CD4-positive, alpha-beta memory T cell (primary cell): ENCODE measurements around the gene FERD3L. TPM values are rescaled to one million over a fixed set of nuclear protein-coding genes. Genes with fewer than 3 reads are reported as not detected.

ENCODE experiments used
- CTCF ChIA-PET: fragments of 350-600 bp; sonication (Branson Sonifier 250); formaldehyde crosslinking; loops from one replicate; lab custom pipeline; 2021; ENCODE audit warnings: inconsistent platforms; ENCODE audit not compliant: partially characterized antibody; lab: Charles Lee
- POLR2A ChIA-PET: fragments of 350-600 bp; sonication (Branson Sonifier 250); formaldehyde crosslinking; loops from one replicate; lab custom pipeline; 2021; ENCODE audit not compliant: partially characterized antibody; lab: Charles Lee
- DNase-seq, 5 donors: peaks; one replicate each; pipeline versions ENCODE4 v3.0.0 to v3.0.0-alpha.2; 2020 to 2022; ENCODE audit warnings: mixed read lengths in 1 of 5
- H3K27ac ChIP-seq: one replicate; pipeline ENCODE4 v1.7.0; 2013; ENCODE audit warnings: low read depth, low read length
- H3K27me3 ChIP-seq: 2 replicates; pipeline ENCODE4 v1.7.0; 2013; ENCODE audit warnings: mild to moderate bottlenecking, low read length, moderate library complexity; ENCODE audit not compliant: insufficient read depth
- H3K36me3 ChIP-seq: 2 replicates; pipeline ENCODE4 v1.7.0; 2013; ENCODE audit warnings: mild to moderate bottlenecking, low read length, moderate library complexity; ENCODE audit not compliant: insufficient read depth
- H3K4me1 ChIP-seq: 2 replicates; pipeline ENCODE4 v1.7.0; 2013; ENCODE audit warnings: mild to moderate bottlenecking, low read length, moderate library complexity; ENCODE audit not compliant: insufficient read depth
- H3K4me3 ChIP-seq, 2 donors: one replicate each; pipeline ENCODE4 v1.7.0; 2013; ENCODE audit warnings: low read length in 2 of 2, mild to moderate bottlenecking in 1 of 2
- H3K9me3 ChIP-seq, 2 donors: one replicate each; pipeline ENCODE4 v1.7.0; 2013; ENCODE audit warnings: low read length in 2 of 2, control low read depth in 1 of 2; ENCODE audit not compliant: control insufficient read depth in 1 of 2
- H3K27ac Mint-ChIP-seq, 7 donors: one replicate each; pipeline ENCODE4 v1.8.0; 2020 to 2021; ENCODE audit warnings: mixed read lengths in 7 of 7, mild to moderate bottlenecking in 6 of 7, inconsistent platforms in 3 of 7, moderate library complexity in 3 of 7
- H3K27me3 Mint-ChIP-seq, 2 donors: one replicate each; pipeline ENCODE4 v1.8.0; 2020 to 2021; ENCODE audit warnings: mixed read lengths in 2 of 2
- H3K36me3 Mint-ChIP-seq, 2 donors: one replicate each; pipeline ENCODE4 v1.8.0; 2020 to 2021; ENCODE audit warnings: mixed read lengths in 2 of 2, inconsistent platforms in 1 of 2, mild to moderate bottlenecking in 1 of 2
- H3K4me1 Mint-ChIP-seq, 4 donors: one replicate each; pipeline ENCODE4 v1.8.0; 2020 to 2021; ENCODE audit warnings: mixed read lengths in 4 of 4, mild to moderate bottlenecking in 1 of 4
- H3K4me3 Mint-ChIP-seq, 8 donors: one replicate each; pipeline ENCODE4 v1.8.0; 2020 to 2021; ENCODE audit warnings: mixed read lengths in 8 of 8, mild to moderate bottlenecking in 7 of 8, moderate library complexity in 6 of 8, inconsistent platforms in 3 of 8
- H3K9me3 Mint-ChIP-seq, 8 donors: one replicate each; pipeline ENCODE4 v1.8.0; 2020 to 2021; ENCODE audit warnings: mixed read lengths in 8 of 8, mild to moderate bottlenecking in 5 of 8, inconsistent platforms in 3 of 8, moderate library complexity in 1 of 8
- intact Hi-C: fragments of 100-400 bp; cut with micrococcal nuclease; formaldehyde crosslinking; loops from one replicate; pipeline ENCODE4 v1.15.1; 2023
- polyA plus RNA-seq, 2 donors: library from polyadenylated mRNA; unstranded; fragments of 300-500 nt; fragmentation: Illumina TruSeq; gene quantifications; one replicate each; pipeline ENCODE4 v1.2.3, GENCODE V29; 2021
- total RNA-seq, 2 experiments: library from RNA; stranded (reverse); gene quantifications; one replicate each; pipeline ENCODE4 v1.2.3, GENCODE V29; 2021

The FERD3L gene
- total and polyA plus RNA-seq, 4 experiments from 2014 or later = not detected

DNA sequence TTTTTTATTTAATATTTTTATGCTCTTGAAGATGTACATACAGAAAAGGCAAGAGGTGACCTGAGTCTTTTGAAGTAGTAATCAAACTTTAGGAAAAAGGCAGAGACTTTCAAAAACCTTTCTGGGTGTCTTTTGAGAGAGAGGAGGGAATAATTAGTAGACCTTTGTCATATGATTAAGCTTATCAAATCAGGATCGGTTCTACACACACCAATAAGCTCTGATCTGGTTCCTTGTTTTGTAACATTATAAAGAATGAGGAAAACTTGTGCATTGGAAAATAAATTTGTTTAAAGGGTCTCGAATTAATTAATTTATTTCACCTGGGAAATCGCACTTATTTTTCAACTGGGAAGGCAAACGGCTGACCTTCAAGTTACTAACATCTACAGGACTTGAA lies 39.7 kb downstream of the FERD3L start:
- intact Hi-C loops = no loop called here

DNA sequence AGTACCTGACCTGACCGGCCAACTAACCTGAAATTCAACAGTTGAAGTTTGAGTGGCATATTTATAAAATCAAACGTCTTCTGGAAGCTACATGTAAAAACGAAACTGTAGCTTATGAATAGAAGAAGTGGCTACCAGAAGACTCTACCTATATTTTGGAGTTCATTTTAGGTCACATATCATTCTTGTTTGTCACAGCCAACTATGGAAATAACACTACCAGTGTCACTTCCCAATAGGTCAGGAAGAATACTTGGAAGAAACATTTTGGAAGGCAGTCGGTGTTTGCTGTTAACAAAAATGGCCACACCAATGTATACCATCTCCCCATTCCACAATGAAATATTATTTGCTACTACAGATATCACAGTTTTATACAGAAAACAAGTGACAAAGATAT lies 40.4 kb downstream of the FERD3L start:
- H3K27ac Mint-ChIP-seq = no peak overlapping the region

More for the DNA sequence above, 39.7 kb downstream of the FERD3L start:
- Histone ChIP-seq H3K36me3 (no peaks in the 10 kb centered on the region), H3K9me3 (peaks cover 0 to 3% of the 10 kb centered on the region in 2 donors), H3K4me1 (no peaks in the 10 kb centered on the region), H3K27ac (no peak overlapping the region), H3K4me3 (no peak overlapping the region), H3K27me3 (peaks cover 23% of the 10 kb centered on the region)
- peaks cover 0 to 4% (median 0%) of the 10 kb centered on the region in 4 donors for H3K4me1 Mint-ChIP-seq
- peaks cover 49 to 53% of the 10 kb centered on the region in 2 donors for H3K27me3 Mint-ChIP-seq
- H3K36me3 Mint-ChIP-seq = peaks cover 1 to 4% of the 10 kb centered on the region in 2 donors
- peaks cover 0 to 33% (median 19%) of the 10 kb centered on the region in 8 donors for H3K9me3 Mint-ChIP-seq
- ChIA-PET CTCF (no interaction called here), POLR2A (no interaction called here)
- DNase-seq = no peak
- H3K4me3 Mint-ChIP-seq = no peak overlapping the region
- no peak overlapping the region for H3K27ac Mint-ChIP-seq

DNA sequence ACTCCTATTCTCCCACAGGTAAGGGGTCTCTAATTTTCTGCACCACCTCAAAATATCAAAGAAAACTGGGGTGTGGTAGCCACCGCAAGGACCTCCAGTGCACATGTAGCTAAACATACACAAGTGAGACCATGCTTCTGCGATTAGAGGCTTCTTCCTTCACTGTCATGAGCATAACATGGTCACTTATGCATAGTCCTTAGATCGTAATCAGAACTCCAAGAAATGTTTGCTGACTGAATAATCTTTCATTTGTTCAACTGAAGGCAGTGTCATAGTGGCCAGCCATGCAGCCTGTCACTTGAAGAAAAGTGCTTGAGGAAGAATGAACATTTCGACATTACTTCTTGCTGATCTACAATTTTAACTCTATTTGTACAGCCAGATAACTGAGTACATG lies 42.3 kb downstream of the FERD3L start:
- H3K4me1 Mint-ChIP-seq = peaks cover 0 to 4% (median 0%) of the 10 kb centered on the region in 4 donors
- Histone ChIP-seq H3K4me1 (no peaks in the 10 kb centered on the region), H3K36me3 (no peaks in the 10 kb centered on the region), H3K4me3 (no peak overlapping the region), H3K9me3 (peaks cover 0 to 3% of the 10 kb centered on the region in 2 donors), H3K27ac (no peak overlapping the region), H3K27me3 (peaks cover 14% of the 10 kb centered on the region)
- ChIA-PET CTCF (no interaction called here), POLR2A (no interaction called here)
- no peak overlapping the region for H3K4me3 Mint-ChIP-seq
- H3K36me3 Mint-ChIP-seq = peaks cover 0 to 1% of the 10 kb centered on the region in 2 donors
- intact Hi-C loops = no loop called here
- peaks cover 28 to 32% of the 10 kb centered on the region in 2 donors for H3K27me3 Mint-ChIP-seq
- peaks cover 0 to 25% (median 8%) of the 10 kb centered on the region in 8 donors for H3K9me3 Mint-ChIP-seq
- no peak for DNase-seq
- no peak overlapping the region for H3K27ac Mint-ChIP-seq

More for the DNA sequence above, 40.4 kb downstream of the FERD3L start:
- ChIA-PET POLR2A (no interaction called here), CTCF (no interaction called here)
- Histone ChIP-seq H3K27me3 (peaks cover 20% of the 10 kb centered on the region), H3K9me3 (peaks cover 0 to 3% of the 10 kb centered on the region in 2 donors), H3K4me3 (no peak overlapping the region), H3K27ac (no peak overlapping the region), H3K4me1 (no peaks in the 10 kb centered on the region), H3K36me3 (no peaks in the 10 kb centered on the region)
- Mint-ChIP-seq H3K27me3 (peaks cover 45 to 48% of the 10 kb centered on the region in 2 donors), H3K4me3 (no peak overlapping the region), H3K4me1 (peaks cover 0 to 4% (median 0%) of the 10 kb centered on the region in 4 donors), H3K9me3 (peaks cover 0 to 30% (median 17%) of the 10 kb centered on the region in 8 donors), H3K36me3 (peaks cover 1 to 4% of the 10 kb centered on the region in 2 donors)
- intact Hi-C loops = no loop called here
- no peak for DNase-seq

DNA sequence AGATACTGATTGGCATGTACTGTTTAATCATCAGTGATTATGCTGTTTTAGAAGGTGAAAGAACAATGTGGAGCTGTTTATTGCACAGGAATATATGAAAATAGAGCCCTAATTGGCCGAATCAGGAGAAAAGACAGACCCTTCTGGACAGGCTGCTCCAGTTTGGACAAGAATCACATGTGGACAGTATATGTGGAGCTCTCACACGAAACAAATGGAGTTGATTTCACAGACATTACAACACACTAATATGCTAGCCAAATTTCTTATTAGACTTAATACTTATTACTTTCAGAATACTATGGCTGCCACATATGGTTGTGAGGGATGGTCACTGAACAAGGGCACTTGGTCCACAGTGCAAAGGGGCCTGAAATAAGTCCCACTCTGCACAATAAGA lies 43.3 kb downstream of the FERD3L start:
- intact Hi-C loops = no loop called here
- H3K4me1 Mint-ChIP-seq = no peaks in the 10 kb centered on the region
- H3K36me3 Mint-ChIP-seq = peaks cover 0 to 1% of the 10 kb centered on the region in 2 donors

DNA sequence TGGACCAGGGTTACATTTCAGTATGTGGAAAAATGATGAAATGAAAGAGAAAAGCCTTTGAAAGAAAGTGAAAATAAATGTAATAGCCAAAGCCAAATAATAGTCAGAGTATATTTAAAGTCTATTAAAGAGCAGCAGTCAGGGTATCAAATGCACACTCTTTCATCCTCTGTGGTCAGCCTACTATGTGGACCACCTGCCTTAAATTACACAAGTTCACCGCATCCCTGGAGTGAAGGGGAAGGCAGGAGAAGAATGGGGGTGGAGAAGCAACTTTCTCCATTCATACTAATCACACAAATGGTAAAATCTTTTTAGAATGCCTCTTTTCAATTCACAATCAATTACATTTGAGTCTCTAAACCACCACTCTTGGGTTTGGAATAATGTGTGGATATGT lies 43.7 kb downstream of the FERD3L start:
- Mint-ChIP-seq H3K4me3 (no peak overlapping the region), H3K9me3 (peaks cover 0 to 25% (median 5%) of the 10 kb centered on the region in 8 donors), H3K4me1 (no peaks in the 10 kb centered on the region), H3K36me3 (peaks cover 0 to 1% of the 10 kb centered on the region in 2 donors), H3K27me3 (peaks cover 21% of the 10 kb centered on the region in 2 donors), H3K27ac (no peak overlapping the region)
- Histone ChIP-seq H3K9me3 (peaks cover 0 to 3% of the 10 kb centered on the region in 2 donors), H3K27ac (no peak overlapping the region), H3K4me3 (no peak overlapping the region), H3K27me3 (peaks cover 6% of the 10 kb centered on the region), H3K36me3 (no peaks in the 10 kb centered on the region), H3K4me1 (no peaks in the 10 kb centered on the region)
- ChIA-PET POLR2A (no interaction called here), CTCF (no interaction called here)
- intact Hi-C loops = no loop called here
- no peak for DNase-seq

More for the DNA sequence above, 43.3 kb downstream of the FERD3L start:
- DNase-seq = no peak
- no peaks in the 10 kb centered on the region for H3K36me3 ChIP-seq
- POLR2A ChIA-PET = no interaction called here
- H3K27ac ChIP-seq = no peak overlapping the region
- Mint-ChIP-seq H3K9me3 (peaks cover 0 to 25% (median 5%) of the 10 kb centered on the region in 8 donors), H3K27me3 (peaks cover 22 to 23% of the 10 kb centered on the region in 2 donors), H3K4me3 (no peak overlapping the region), H3K27ac (no peak overlapping the region)
- no peak overlapping the region for H3K4me3 ChIP-seq
- no peaks in the 10 kb centered on the region for H3K4me1 ChIP-seq
- CTCF ChIA-PET = no interaction called here
- peaks cover 0 to 3% of the 10 kb centered on the region in 2 donors for H3K9me3 ChIP-seq
- H3K27me3 ChIP-seq = peaks cover 9% of the 10 kb centered on the region

DNA sequence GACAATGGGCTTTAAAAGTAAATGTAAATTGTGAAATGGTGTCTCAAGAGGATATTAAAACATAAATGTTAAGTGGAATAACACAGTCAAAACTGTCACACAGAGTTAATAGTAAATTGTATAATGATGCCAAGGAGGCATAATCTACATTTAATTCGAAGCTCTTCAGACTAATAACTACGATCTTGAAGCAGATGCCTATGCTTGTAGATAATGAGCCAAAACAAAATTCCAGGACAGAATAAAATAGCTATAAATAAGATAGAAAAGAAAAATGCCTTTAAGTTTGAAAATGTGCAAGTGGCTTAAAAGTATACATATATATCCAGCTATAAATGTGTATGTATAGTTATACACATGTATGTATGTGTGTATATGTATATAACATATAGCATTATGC lies 45.3 kb downstream of the FERD3L start:
- H3K27me3 Mint-ChIP-seq = peaks cover 12% of the 10 kb centered on the region in 2 donors
- CTCF ChIA-PET = no interaction called here

DNA sequence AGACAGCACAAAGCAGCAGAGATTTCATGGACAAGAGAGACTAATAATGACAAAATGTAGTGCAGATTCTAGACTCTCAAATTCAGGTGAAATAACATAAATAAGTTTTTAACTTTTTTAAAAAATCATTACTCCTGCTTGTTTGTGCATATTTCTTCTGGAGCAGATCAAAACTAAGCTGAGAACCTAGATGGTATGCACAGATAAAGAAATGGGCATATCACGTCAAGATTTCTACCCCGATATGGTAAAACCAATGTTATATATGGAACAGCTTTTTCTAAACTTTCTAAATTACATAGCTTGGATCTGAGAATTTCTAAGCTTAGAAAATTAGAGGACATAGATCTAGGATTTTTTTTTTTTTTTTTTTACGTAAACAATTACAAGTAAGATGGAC lies 46.0 kb downstream of the FERD3L start:
- no peak for DNase-seq
- Mint-ChIP-seq H3K9me3 (peaks cover 0 to 11% (median 3%) of the 10 kb centered on the region in 8 donors), H3K36me3 (no peaks in the 10 kb centered on the region), H3K4me1 (no peaks in the 10 kb centered on the region), H3K27me3 (peaks cover 9 to 10% of the 10 kb centered on the region in 2 donors), H3K4me3 (no peak overlapping the region), H3K27ac (no peak overlapping the region)
- H3K27me3 ChIP-seq = no peaks in the 10 kb centered on the region
- no peaks in the 10 kb centered on the region for H3K36me3 ChIP-seq
- POLR2A ChIA-PET = no interaction called here
- CTCF ChIA-PET = no interaction called here
- no peak overlapping the region for H3K4me3 ChIP-seq
- intact Hi-C loops = no loop called here
- no peaks in the 10 kb centered on the region for H3K4me1 ChIP-seq
- H3K27ac ChIP-seq = no peak overlapping the region
- peaks cover 0 to 3% of the 10 kb centered on the region in 2 donors for H3K9me3 ChIP-seq

More for the DNA sequence above, 45.3 kb downstream of the FERD3L start:
- Mint-ChIP-seq H3K9me3 (peaks cover 0 to 11% (median 4%) of the 10 kb centered on the region in 8 donors), H3K4me3 (no peak overlapping the region), H3K36me3 (no peaks in the 10 kb centered on the region), H3K27ac (no peak overlapping the region), H3K4me1 (no peaks in the 10 kb centered on the region)
- Histone ChIP-seq H3K27me3 (no peaks in the 10 kb centered on the region), H3K4me1 (no peaks in the 10 kb centered on the region), H3K27ac (no peak overlapping the region), H3K4me3 (no peak overlapping the region), H3K9me3 (peaks cover 0 to 3% of the 10 kb centered on the region in 2 donors), H3K36me3 (no peaks in the 10 kb centered on the region)
- DNase-seq = no peak
- POLR2A ChIA-PET = no interaction called here
- intact Hi-C loops = no loop called here
